Caco-2 (cell line): ENCODE measurements around the gene TRIML1. TPM values are rescaled to one million over a fixed set of nuclear protein-coding genes. Genes with fewer than 3 reads are reported as not detected.

Experiments
- BruUV-seq: library from RNA; stranded (reverse); fragments of 400-500 nt; replicated peaks from 2 replicates; lab custom pipeline; 2021; lab: Mats Ljungman, UMichigan
- CTCF ChIA-PET: fragments of 300-600 bp; sonication (Branson Sonifier 250); formaldehyde crosslinking; loops from one replicate; lab custom pipeline; 2022; ENCODE audit warnings: antibody characterized with exemption; lab: Charles Lee
- POLR2A ChIA-PET: fragments of 300-600 bp; sonication (Branson Sonifier 250); formaldehyde crosslinking; loops from one replicate; lab custom pipeline; 2022; ENCODE audit warnings: antibody characterized with exemption; lab: Charles Lee
- DNase-seq, 2 experiments: peaks; one replicate each; pipeline versions ENCODE4 v3.0.0 to v3.0.0-alpha.2; 2020 to 2022
- H3K27me3 ChIP-seq: replicated peaks from 2 replicates; pipeline ENCODE4 v1.6.0; 2011; ENCODE audit warnings: low read length; ENCODE audit not compliant: control insufficient read depth, insufficient read depth
- H3K36me3 ChIP-seq: 2 replicates; pipeline ENCODE4 v1.5.1; 2011; ENCODE audit warnings: low read length; ENCODE audit not compliant: control insufficient read depth, insufficient read depth
- H3K4me1 ChIP-seq: fragments of 250-450 bp; sonication (Bioruptor Pico); 2 replicates; pipeline ENCODE4 v1.5.1; 2020; ENCODE audit warnings: mild to moderate bottlenecking
- H3K4me3 ChIP-seq: 2 replicates; pipeline ENCODE4 v1.5.1; 2011; ENCODE audit warnings: low read depth, mild to moderate bottlenecking, control low read depth, low read length
- H3K9me3 ChIP-seq: fragments of 250-450 bp; sonication (Bioruptor Pico); 2 replicates; pipeline ENCODE4 v1.5.1; 2020; ENCODE audit warnings: mild to moderate bottlenecking, moderate library complexity
- H3K27ac Mint-ChIP-seq: one replicate; pipeline ENCODE4 v1.8.0; 2022; ENCODE audit warnings: mixed read lengths; ENCODE audit not compliant: unreplicated experiment
- H3K27me3 Mint-ChIP-seq: one replicate; pipeline ENCODE4 v1.8.0; 2022; ENCODE audit warnings: mixed read lengths; ENCODE audit not compliant: insufficient read depth, unreplicated experiment
- H3K36me3 Mint-ChIP-seq: one replicate; pipeline ENCODE4 v1.8.0; 2022; ENCODE audit warnings: mild to moderate bottlenecking, mixed read lengths; ENCODE audit not compliant: insufficient read depth, unreplicated experiment
- H3K4me1 Mint-ChIP-seq: one replicate; pipeline ENCODE4 v1.8.0; 2022; ENCODE audit warnings: low read depth, mixed read lengths; ENCODE audit not compliant: unreplicated experiment
- H3K4me3 Mint-ChIP-seq: one replicate; pipeline ENCODE4 v1.8.0; 2022; ENCODE audit warnings: mild to moderate bottlenecking, moderate library complexity, mixed read lengths; ENCODE audit not compliant: unreplicated experiment
- H3K9me3 Mint-ChIP-seq: one replicate; pipeline ENCODE4 v1.8.0; 2022; ENCODE audit warnings: mixed read lengths; ENCODE audit not compliant: unreplicated experiment
- CTCF ChIP-seq, 2 experiments: fragments of 200-600 bp in 1 of 2; IDR thresholded peaks; 1 replicate in 1 of 2; 2 replicates in 1 of 2; pipeline versions ENCODE4 v1.5.1 to v1.8.0; 2011 to 2022; ENCODE audit warnings: antibody characterized with exemption in 1 of 2, control low read depth in 1 of 2, inconsistent platforms in 1 of 2, low read depth in 1 of 2, low read length in 1 of 2, mild to moderate bottlenecking in 1 of 2, moderate library complexity in 1 of 2; ENCODE audit not compliant: insufficient read depth in 1 of 2, severe bottlenecking in 1 of 2, unreplicated experiment in 1 of 2
- intact Hi-C: fragments of 100-400 bp; cut with micrococcal nuclease; formaldehyde crosslinking; loops from one replicate; pipeline ENCODE4 v1.10.0; 2022; ENCODE audit not compliant: unreplicated experiment
- total RNA-seq: library from RNA; stranded (reverse); gene quantifications from 2 replicates; pipeline ENCODE4 v1.2.3, GENCODE V29; 2022

TRIML1 gene
- total RNA-seq, 1 experiment from 2014 or later: not detected

GRCh38 chr4:188160406-188160805 is 21.2 kb downstream of the TRIML1 start:
- peak in 1 of 2 experiments; percentile 41 for DNase-seq
- BruUV-seq: no TSS peak
- Mint-ChIP-seq H3K4me1 (peaks cover 15% of the 10 kb centered on the region), H3K36me3 (peaks cover 12% of the 10 kb centered on the region), H3K27ac (no peak overlapping the region), H3K4me3 (no peak overlapping the region), H3K9me3 (no peaks in the 10 kb centered on the region), H3K27me3 (no peaks in the 10 kb centered on the region)
- no peaks in the 10 kb centered on the region for H3K36me3 ChIP-seq
- H3K4me3 ChIP-seq: no peak overlapping the region
- TF ChIP-seq CTCF (IDR thresholded peaks at IDR 0.05; ENCODE audit: insufficient read depth in 1 of 2, low read depth in 1 of 2, low read length in 1 of 2, severe bottlenecking in 1 of 2, unreplicated experiment in 1 of 2): no peak
- no peaks in the 10 kb centered on the region for H3K9me3 ChIP-seq
- H3K4me1 ChIP-seq: peaks cover 12% of the 10 kb centered on the region
- no peaks in the 10 kb centered on the region for H3K27me3 ChIP-seq
- POLR2A ChIA-PET: no interaction called here
- intact Hi-C loops: loop anchor here (10.0 kb wide), 1 partner anchor 214 kb away; no protein-coding TSS in a partner anchor
- CTCF ChIA-PET: no interaction called here

GRCh38 chr4:188161167-188161566 is 21.9 kb downstream of the TRIML1 start:
- no peaks in the 10 kb centered on the region for H3K9me3 Mint-ChIP-seq
- ChIA-PET CTCF (no interaction called here), POLR2A (no interaction called here)

GRCh38 chr4:188162698-188163097 is 23.5 kb downstream of the TRIML1 start:
- H3K27me3 ChIP-seq: no peaks in the 10 kb centered on the region
- Mint-ChIP-seq H3K36me3 (peaks cover 7% of the 10 kb centered on the region), H3K4me1 (peaks cover 15% of the 10 kb centered on the region), H3K9me3 (no peaks in the 10 kb centered on the region), H3K27ac (peak overlapping the region; percentile 18), H3K4me3 (no peak overlapping the region), H3K27me3 (no peaks in the 10 kb centered on the region)
- BruUV-seq: no TSS peak
- H3K4me1 ChIP-seq: 0 out of 2 replicates have a peak, but pooled peaks cover 10% of the 10 kb centered on the region
- H3K9me3 ChIP-seq: no peaks in the 10 kb centered on the region
- peak; percentile 12 to 42 for DNase-seq
- POLR2A ChIA-PET: no interaction called here
- no peak overlapping the region for H3K4me3 ChIP-seq
- no peak for TF ChIP-seq CTCF (IDR thresholded peaks at IDR 0.05; ENCODE audit: insufficient read depth in 1 of 2, low read depth in 1 of 2, low read length in 1 of 2, severe bottlenecking in 1 of 2, unreplicated experiment in 1 of 2)
- CTCF ChIA-PET: interaction anchor here (0.5 to 0.6 kb wide), 3 partner anchors 107 to 746 kb away, joined by 3 to 4 read pairs (median 3); no protein-coding TSS in a partner anchor
- no peaks in the 10 kb centered on the region for H3K36me3 ChIP-seq
- intact Hi-C loops: loop anchor here (10.0 kb wide), 1 partner anchor 212 kb away; no protein-coding TSS in a partner anchor

More at GRCh38 chr4:188161167-188161566, 21.9 kb downstream of the TRIML1 start:
- Mint-ChIP-seq H3K27me3 (no peaks in the 10 kb centered on the region), H3K4me1 (peaks cover 15% of the 10 kb centered on the region), H3K36me3 (peaks cover 12% of the 10 kb centered on the region), H3K27ac (no peak overlapping the region), H3K4me3 (no peak overlapping the region)
- peak in 1 of 2 experiments; percentile 42 for DNase-seq
- Histone ChIP-seq H3K36me3 (no peaks in the 10 kb centered on the region), H3K27me3 (no peaks in the 10 kb centered on the region), H3K9me3 (no peaks in the 10 kb centered on the region), H3K4me1 (0 out of 2 replicates have a peak, but pooled peaks cover 10% of the 10 kb centered on the region), H3K4me3 (no peak overlapping the region)
- intact Hi-C loops: loop anchor here (10.0 kb wide), 1 partner anchor 214 kb away; no protein-coding TSS in a partner anchor
- BruUV-seq: no TSS peak
- TF ChIP-seq CTCF (IDR thresholded peaks at IDR 0.05; ENCODE audit: insufficient read depth in 1 of 2, low read depth in 1 of 2, low read length in 1 of 2, severe bottlenecking in 1 of 2, unreplicated experiment in 1 of 2): no peak
